Breast epithelium (tissue), 4 donors: ENCODE results near the gene CEACAM5. TPM values are rescaled to one million over a fixed set of nuclear protein-coding genes. Genes with fewer than 3 reads are reported as not detected.

Source experiments
- DNase-seq, 2 donors: peaks; one replicate each; pipeline ENCODE4 v3.0.0-alpha.2; 2019; ENCODE audit warnings: low spot score in 2 of 2
- H3K27ac ChIP-seq, 2 donors: fragments of 200-600 bp; sonication (generic) in 1 of 2; one replicate each; pipeline ENCODE4 v1.5.1; 2016 to 2019; ENCODE audit warnings: mild to moderate bottlenecking in 1 of 2
- H3K27me3 ChIP-seq, 2 donors: fragments of 200-600 bp; sonication (generic) in 1 of 2; one replicate each; pipeline versions ENCODE4 v1.5.1 to v1.6.0; 2017 to 2019; ENCODE audit warnings: control low read depth in 1 of 2, mild to moderate bottlenecking in 1 of 2
- H3K36me3 ChIP-seq: fragments of 200-600 bp; one replicate; pipeline ENCODE4 v1.5.1; 2019
- H3K4me1 ChIP-seq, 2 donors: fragments of 200-600 bp; sonication (generic); one replicate each; pipeline ENCODE4 v1.5.1; 2016 to 2019; ENCODE audit warnings: control low read depth in 1 of 2
- H3K4me3 ChIP-seq, 3 donors: fragments of 200-600 bp; sonication (generic); 1 replicate in 2 of 3; 2 replicates in 1 of 3; pipeline ENCODE4 v1.5.1; 2016 to 2019; ENCODE audit warnings: mild to moderate bottlenecking in 3 of 3, moderate library complexity in 2 of 3
- H3K9me3 ChIP-seq, 2 donors: fragments of 200-600 bp; sonication (generic) in 1 of 2; one replicate each; pipeline ENCODE4 v1.5.1; 2016 to 2019; ENCODE audit warnings: control low read depth in 1 of 2
- CTCF ChIP-seq, 3 donors: fragments of 450-650 bp; IDR thresholded peaks; one replicate each; pipeline ENCODE4 v1.5.1; 2016 to 2017; ENCODE audit warnings: antibody characterized with exemption in 3 of 3, mild to moderate bottlenecking in 3 of 3, moderate library complexity in 3 of 3
- POLR2A ChIP-seq: fragments of 450-650 bp; IDR thresholded peaks from one replicate; pipeline ENCODE4 v1.6.1; 2016; ENCODE audit warnings: antibody characterized with exemption, mild to moderate bottlenecking, moderate library complexity
- POLR2AphosphoS5 ChIP-seq, 3 donors: sonication (generic); formaldehyde crosslinking; IDR thresholded peaks; one replicate each; pipeline ENCODE4 v1.6.1; 2017; ENCODE audit warnings: antibody characterized with exemption in 3 of 3
- intact Hi-C: fragments of 100-400 bp; cut with DNase I; formaldehyde crosslinking; loops from one replicate; pipeline ENCODE4 v1.15.1; 2023; ENCODE audit warnings: low total_unique reads
- total RNA-seq, 3 donors: library from RNA; depleted of rRNA; stranded (reverse); fragments of >200 nt; gene quantifications; one replicate each; pipeline ENCODE4 v1.1.0, GENCODE V29; 2016

CEACAM5 gene
- total RNA-seq, 3 donors from 2014 or later = 27.2 TPM; not detected in 2

- no peaks in the 10 kb centered on the region for H3K4me1 ChIP-seq
- no peak for DNase-seq
- intact Hi-C loops = no loop called here
- peaks cover 10% of the 10 kb centered on the region in 2 donors for H3K9me3 ChIP-seq
- H3K27me3 ChIP-seq = peaks cover 0 to 39% of the 10 kb centered on the region in 2 donors
- TF ChIP-seq POLR2AphosphoS5 (IDR thresholded peaks at IDR 0.05) (no peak), CTCF (IDR thresholded peaks at IDR 0.05) (no peak), POLR2A (no peak)
- H3K27ac ChIP-seq = no peak overlapping the region
- H3K4me3 ChIP-seq = no peak overlapping the region
- H3K36me3 ChIP-seq = no peaks in the 10 kb centered on the region
These were observed 11.8 kb upstream of the CEACAM5 start for GRCh38 chr19:41696402-41697197.

- intact Hi-C loops = no loop called here
- H3K27me3 ChIP-seq = peaks cover 0 to 41% of the 10 kb centered on the region in 2 donors
- no peaks in the 10 kb centered on the region for H3K36me3 ChIP-seq
- no peak for DNase-seq
- no peak overlapping the region for H3K27ac ChIP-seq
- peaks cover 7 to 9% of the 10 kb centered on the region in 2 donors for H3K9me3 ChIP-seq
- no peak overlapping the region for H3K4me3 ChIP-seq
- TF ChIP-seq POLR2AphosphoS5 (IDR thresholded peaks at IDR 0.05) (no peak), CTCF (IDR thresholded peaks at IDR 0.05) (no peak), POLR2A (no peak)
- H3K4me1 ChIP-seq = no peaks in the 10 kb centered on the region
These were observed 11.1 kb upstream of the CEACAM5 start for GRCh38 chr19:41697198-41697855.

- no peak for DNase-seq
- Histone ChIP-seq H3K36me3 (no peaks in the 10 kb centered on the region), H3K27me3 (peaks cover 0 to 44% of the 10 kb centered on the region in 2 donors), H3K9me3 (peaks cover 0 to 4% of the 10 kb centered on the region in 2 donors), H3K4me1 (no peaks in the 10 kb centered on the region), H3K4me3 (no peak overlapping the region), H3K27ac (no peak overlapping the region)
- intact Hi-C loops = no loop called here
- TF ChIP-seq CTCF (IDR thresholded peaks at IDR 0.05) (no peak), POLR2AphosphoS5 (IDR thresholded peaks at IDR 0.05) (no peak), POLR2A (no peak)
These were observed 9.6 kb upstream of the CEACAM5 start for GRCh38 chr19:41698746-41699230.

GRCh38 chr19:41699231-41699967 is 9.0 kb upstream of the CEACAM5 start:
- no peaks in the 10 kb centered on the region for H3K4me1 ChIP-seq
- no peaks in the 10 kb centered on the region for H3K9me3 ChIP-seq
- intact Hi-C loops = no loop called here
- no peak for DNase-seq
- H3K27me3 ChIP-seq = peaks cover 0 to 50% of the 10 kb centered on the region in 2 donors
- no peak for TF ChIP-seq POLR2AphosphoS5 (IDR thresholded peaks at IDR 0.05)
- TF ChIP-seq POLR2A = no peak
- no peak for TF ChIP-seq CTCF (IDR thresholded peaks at IDR 0.05)
- no peak overlapping the region for H3K4me3 ChIP-seq
- no peak overlapping the region for H3K27ac ChIP-seq
- no peaks in the 10 kb centered on the region for H3K36me3 ChIP-seq
